DND-41 (cell line): ENCODE results near the gene WDR88.

Source experiments
- ATAC-seq: fragments of 200-7000 bp; cut with Tn5 transposase; 3 replicates; pipeline ENCODE4 v1.9.1; 2021; ENCODE audit warnings: low read depth; ENCODE audit not compliant: insufficient read depth
- DNase-seq: peaks from one replicate; pipeline ENCODE4 v3.0.0-alpha.2; 2020
- H2AFZ ChIP-seq: 2 replicates; pipeline ENCODE4 v1.6.0; 2012; ENCODE audit warnings: low read depth, low read length
- H3K27ac ChIP-seq: 2 replicates; pipeline ENCODE4 v1.5.1; 2012; ENCODE audit warnings: low read length, inconsistent platforms
- H3K27me3 ChIP-seq: fragments of 200-600 bp; sonication (generic); 2 replicates; pipeline ENCODE4 v1.6.0; 2012; ENCODE audit warnings: low read length, mild to moderate bottlenecking, inconsistent platforms; ENCODE audit not compliant: insufficient read depth, poor library complexity
- H3K36me3 ChIP-seq: 2 replicates; pipeline ENCODE4 v1.5.1; 2012; ENCODE audit warnings: low read length, inconsistent platforms; ENCODE audit not compliant: insufficient read depth
- H3K4me1 ChIP-seq: 2 replicates; pipeline ENCODE4 v1.5.1; 2012; ENCODE audit warnings: mild to moderate bottlenecking, low read length; ENCODE audit not compliant: insufficient read depth
- H3K4me2 ChIP-seq: 2 replicates; pipeline ENCODE4 v1.6.0; 2012; ENCODE audit warnings: mild to moderate bottlenecking, moderate library complexity, low read length, inconsistent platforms; ENCODE audit not compliant: insufficient read depth
- H3K4me3 ChIP-seq, 2 experiments: fragments of 200-600 bp in 1 of 2; shearing (Covaris generic) in 1 of 2; 2 replicates each; pipeline ENCODE4 v1.5.1; 2012 to 2016; ENCODE audit warnings: inconsistent platforms in 2 of 2, low read length in 2 of 2, mild to moderate bottlenecking in 2 of 2, low read depth in 1 of 2, moderate library complexity in 1 of 2
- H3K79me2 ChIP-seq: 2 replicates; pipeline ENCODE4 v1.6.0; 2012; ENCODE audit warnings: low read length, inconsistent platforms; ENCODE audit not compliant: insufficient read depth
- H3K9ac ChIP-seq: 2 replicates; pipeline ENCODE4 v1.6.0; 2012; ENCODE audit warnings: low read depth, mild to moderate bottlenecking, inconsistent platforms, low read length, moderate library complexity
- H3K9me3 ChIP-seq: 2 replicates; pipeline ENCODE4 v1.5.1; 2012; ENCODE audit warnings: low read length, moderate library complexity, mild to moderate bottlenecking, inconsistent platforms; ENCODE audit not compliant: insufficient read depth, severe bottlenecking
- H4K20me1 ChIP-seq: 2 replicates; pipeline ENCODE4 v1.6.0; 2012; ENCODE audit warnings: low read length; ENCODE audit not compliant: insufficient read depth
- EZH2 ChIP-seq: IDR thresholded peaks from 3 replicates; pipeline ENCODE4 v1.6.1; 2012; ENCODE audit warnings: borderline replicate concordance, low read depth, mild to moderate bottlenecking, moderate library complexity, low read length, inconsistent platforms; ENCODE audit not compliant: severe bottlenecking
- TF ChIP-seq, protein P1 (sequence below): IDR thresholded peaks from 2 replicates; pipeline ENCODE4 v1.5.1; 2012; ENCODE audit warnings: borderline replicate concordance, low read length, moderate library complexity, mild to moderate bottlenecking; ENCODE audit not compliant: poor library complexity, severe bottlenecking; ENCODE audit errors: extremely low read depth

Gene WDR88

GRCh38 chr19:33089010-33089409 is 42.9 kb upstream of the WDR88 start:
- DNase-seq: no peak
- no peak for TF ChIP-seq EZH2
- TF ChIP-seq, protein P1, sequence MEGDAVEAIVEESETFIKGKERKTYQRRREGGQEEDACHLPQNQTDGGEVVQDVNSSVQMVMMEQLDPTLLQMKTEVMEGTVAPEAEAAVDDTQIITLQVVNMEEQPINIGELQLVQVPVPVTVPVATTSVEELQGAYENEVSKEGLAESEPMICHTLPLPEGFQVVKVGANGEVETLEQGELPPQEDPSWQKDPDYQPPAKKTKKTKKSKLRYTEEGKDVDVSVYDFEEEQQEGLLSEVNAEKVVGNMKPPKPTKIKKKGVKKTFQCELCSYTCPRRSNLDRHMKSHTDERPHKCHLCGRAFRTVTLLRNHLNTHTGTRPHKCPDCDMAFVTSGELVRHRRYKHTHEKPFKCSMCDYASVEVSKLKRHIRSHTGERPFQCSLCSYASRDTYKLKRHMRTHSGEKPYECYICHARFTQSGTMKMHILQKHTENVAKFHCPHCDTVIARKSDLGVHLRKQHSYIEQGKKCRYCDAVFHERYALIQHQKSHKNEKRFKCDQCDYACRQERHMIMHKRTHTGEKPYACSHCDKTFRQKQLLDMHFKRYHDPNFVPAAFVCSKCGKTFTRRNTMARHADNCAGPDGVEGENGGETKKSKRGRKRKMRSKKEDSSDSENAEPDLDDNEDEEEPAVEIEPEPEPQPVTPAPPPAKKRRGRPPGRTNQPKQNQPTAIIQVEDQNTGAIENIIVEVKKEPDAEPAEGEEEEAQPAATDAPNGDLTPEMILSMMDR: no peak
- Histone ChIP-seq H3K4me3 (no peak overlapping the region), H4K20me1 (no peaks in the 10 kb centered on the region), H3K79me2 (no peaks in the 10 kb centered on the region), H3K9me3 (no peaks in the 10 kb centered on the region), H3K36me3 (peaks cover 38% of the 10 kb centered on the region), H2AFZ (no peak overlapping the region), H3K4me2 (no peak overlapping the region), H3K4me1 (no peaks in the 10 kb centered on the region), H3K9ac (no peak overlapping the region), H3K27me3 (no peaks in the 10 kb centered on the region), H3K27ac (no peak overlapping the region)
- ATAC-seq: no peak

DNA sequence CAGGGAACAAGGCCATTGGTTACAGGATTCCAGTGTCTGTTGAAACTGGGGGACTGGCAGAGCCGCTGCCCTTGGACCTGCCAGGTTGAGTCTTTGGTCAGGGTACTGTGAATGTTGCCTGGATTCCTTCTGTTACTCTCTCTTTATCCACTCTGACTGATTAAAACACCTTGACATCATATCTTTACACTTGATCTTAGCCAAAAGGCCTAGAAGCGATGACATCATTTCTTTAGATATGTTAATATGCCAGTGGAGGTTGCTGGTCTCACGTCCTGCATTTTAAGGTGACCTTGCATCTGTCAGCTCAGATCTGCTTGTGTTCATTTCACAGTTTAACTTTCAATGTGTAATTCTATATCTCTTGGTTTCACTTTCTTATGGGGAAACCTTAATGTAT is 41.7 kb upstream of the WDR88 start:
- ATAC-seq (no peak), DNase-seq (no peak)
- Histone ChIP-seq H3K27ac (no peak overlapping the region), H4K20me1 (no peaks in the 10 kb centered on the region), H3K79me2 (no peaks in the 10 kb centered on the region), H3K9ac (no peak overlapping the region), H3K36me3 (peaks cover 48% of the 10 kb centered on the region), H3K4me1 (no peaks in the 10 kb centered on the region), H3K4me2 (no peak overlapping the region), H3K27me3 (no peaks in the 10 kb centered on the region), H2AFZ (no peak overlapping the region), H3K4me3 (no peak overlapping the region), H3K9me3 (no peaks in the 10 kb centered on the region)
- TF ChIP-seq EZH2: no peak
- TF ChIP-seq, protein P1: no peak

DNA sequence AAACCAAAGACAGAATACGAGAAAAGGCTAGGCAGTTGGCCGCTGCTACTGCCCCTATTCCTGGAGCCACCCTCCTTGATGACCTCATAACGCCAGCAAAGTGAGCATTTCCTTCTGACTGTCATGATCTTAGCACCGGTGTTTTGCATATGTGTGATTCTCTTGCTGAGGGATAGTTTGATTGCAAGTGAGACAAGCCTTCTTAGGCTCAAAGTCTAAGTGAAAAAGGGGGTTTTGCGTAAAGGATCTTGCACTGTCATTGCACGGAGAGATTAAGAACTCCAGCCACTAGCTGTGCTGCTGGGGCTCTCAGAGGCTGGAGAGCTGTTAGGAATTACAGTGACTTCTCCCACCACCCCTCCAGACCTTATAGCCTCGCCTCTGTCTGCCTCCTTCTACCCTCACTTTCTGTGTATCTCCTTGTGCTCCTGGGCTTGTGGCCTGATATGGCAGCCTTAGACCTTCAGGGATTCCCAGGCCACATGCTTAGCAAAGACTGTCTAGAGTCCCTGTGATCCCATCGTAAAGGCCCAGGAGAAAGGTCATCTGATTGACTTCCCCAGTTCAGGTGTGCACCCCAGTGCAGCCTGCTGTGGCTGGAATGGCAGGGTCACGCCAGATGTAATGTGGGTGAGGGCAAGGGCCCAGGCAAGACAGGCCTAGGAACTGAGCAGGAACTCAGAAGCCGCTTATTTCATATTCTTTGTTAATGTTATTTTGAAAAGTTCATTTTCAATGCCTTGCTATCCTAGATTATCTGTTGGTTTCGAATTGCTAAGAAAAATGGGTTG is 38.3 kb upstream of the WDR88 start:
- no peak overlapping the region for H3K4me2 ChIP-seq
- no peaks in the 10 kb centered on the region for H3K4me1 ChIP-seq
- no peak overlapping the region for H3K27ac ChIP-seq
- DNase-seq (no peak), ATAC-seq (no peak)
- no peaks in the 10 kb centered on the region for H3K9me3 ChIP-seq
- H3K79me2 ChIP-seq: no peaks in the 10 kb centered on the region
- no peak overlapping the region for H2AFZ ChIP-seq
- H3K27me3 ChIP-seq: no peaks in the 10 kb centered on the region
- TF ChIP-seq, protein P1: no peak
- TF ChIP-seq EZH2: no peak
- H3K4me3 ChIP-seq: no peak overlapping the region
- H4K20me1 ChIP-seq: no peaks in the 10 kb centered on the region
- no peak overlapping the region for H3K9ac ChIP-seq
- peaks cover 67% of the 10 kb centered on the region for H3K36me3 ChIP-seq

- ATAC-seq (no peak), DNase-seq (no peak)
- no peaks in the 10 kb centered on the region for H3K27me3 ChIP-seq
- H3K4me1 ChIP-seq: no peaks in the 10 kb centered on the region
- H3K9me3 ChIP-seq: no peaks in the 10 kb centered on the region
- no peak overlapping the region for H3K27ac ChIP-seq
- H2AFZ ChIP-seq: no peak overlapping the region
- H3K4me3 ChIP-seq: no peak overlapping the region
- H4K20me1 ChIP-seq: no peaks in the 10 kb centered on the region
- no peak for TF ChIP-seq EZH2
- TF ChIP-seq, protein P1: no peak
- H3K36me3 ChIP-seq: peaks cover 62% of the 10 kb centered on the region
- no peaks in the 10 kb centered on the region for H3K79me2 ChIP-seq
- no peak overlapping the region for H3K9ac ChIP-seq
- no peak overlapping the region for H3K4me2 ChIP-seq
These were observed 37.4 kb upstream of the WDR88 start for GRCh38 chr19:33094436-33095067.
